Stimulated activated CD4-positive, alpha-beta T cell treated with anti-CD3 and anti-CD28 coated beads, Interleukin-15, amount 100 ng/mL, for 48 hours (primary cell): ENCODE measurements around the gene TRIO.

ENCODE experiments used
- DNase-seq, 2 donors: peaks; one replicate each; pipeline ENCODE4 v3.0.0-alpha.2; 2020; ENCODE audit warnings: low read depth in 2 of 2

TRIO gene

GRCh38 chr5:14225173-14225834 is 82.2 kb downstream of the TRIO start:
- no peak for DNase-seq

DNA sequence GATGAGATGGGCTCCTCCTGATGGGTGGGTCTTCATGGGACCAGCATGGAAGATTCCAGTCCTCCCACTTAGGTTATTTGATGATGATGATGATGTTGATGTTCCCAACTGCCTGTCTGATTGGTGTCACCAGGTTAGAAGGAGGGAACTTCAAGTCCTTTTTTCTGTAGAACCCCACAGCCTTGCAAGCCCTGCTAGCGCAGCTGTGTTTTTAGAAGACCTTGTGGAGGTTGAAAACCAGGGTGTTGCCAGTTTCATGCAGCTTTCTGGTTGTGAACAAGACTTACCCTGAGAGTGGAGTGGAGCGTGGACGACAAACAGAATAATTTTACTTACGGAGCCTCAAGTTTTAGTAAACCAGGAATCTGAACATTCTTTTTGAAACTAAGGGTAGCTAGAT is 83.0 kb downstream of the TRIO start:
- no peak for DNase-seq

- DNase-seq = no peak
Observed at GRCh38 chr5:14226554-14226953, 83.4 kb downstream of the TRIO start.

- DNase-seq = no peak
Observed at GRCh38 chr5:14226992-14227391, 83.8 kb downstream of the TRIO start.

DNA sequence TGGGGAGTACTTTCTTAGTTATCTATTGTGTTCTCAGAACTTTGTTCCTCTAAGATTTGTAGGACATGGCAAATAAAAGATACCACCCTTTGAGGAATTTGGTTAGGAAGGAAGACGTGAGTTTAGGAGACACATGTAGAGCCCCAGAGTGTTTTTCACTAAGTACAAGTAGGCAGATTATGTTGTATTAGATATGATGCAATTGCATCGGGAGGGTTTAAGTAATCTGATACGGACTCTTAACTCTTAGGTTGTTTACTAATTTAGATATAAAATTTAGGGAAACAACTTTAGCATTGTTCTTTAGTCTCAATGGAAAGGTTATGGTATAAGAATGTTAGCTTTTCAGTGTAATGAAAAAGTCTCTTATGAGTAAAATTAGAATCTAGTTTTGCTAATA is 84.4 kb downstream of the TRIO start:
- DNase-seq = no peak

DNA sequence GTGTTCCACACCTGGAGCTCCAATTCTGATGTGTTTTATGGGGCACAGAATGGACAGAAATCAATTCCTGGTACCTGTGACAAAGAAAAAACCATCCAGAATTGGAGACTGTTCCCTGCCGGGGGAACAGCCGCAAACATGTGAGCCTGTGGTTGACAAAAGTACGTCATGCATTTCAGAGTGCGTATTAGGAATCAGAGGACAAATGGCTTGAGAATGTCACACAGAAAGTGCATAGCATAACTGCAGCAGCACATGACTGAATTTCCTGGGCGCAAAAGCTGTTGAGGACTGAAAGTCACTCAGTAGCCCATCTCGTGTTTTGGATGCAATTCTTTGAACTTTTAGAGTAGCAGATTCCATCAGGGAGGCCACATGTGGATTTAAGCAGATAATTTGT is 85.1 kb downstream of the TRIO start:
- DNase-seq = no peak

DNA sequence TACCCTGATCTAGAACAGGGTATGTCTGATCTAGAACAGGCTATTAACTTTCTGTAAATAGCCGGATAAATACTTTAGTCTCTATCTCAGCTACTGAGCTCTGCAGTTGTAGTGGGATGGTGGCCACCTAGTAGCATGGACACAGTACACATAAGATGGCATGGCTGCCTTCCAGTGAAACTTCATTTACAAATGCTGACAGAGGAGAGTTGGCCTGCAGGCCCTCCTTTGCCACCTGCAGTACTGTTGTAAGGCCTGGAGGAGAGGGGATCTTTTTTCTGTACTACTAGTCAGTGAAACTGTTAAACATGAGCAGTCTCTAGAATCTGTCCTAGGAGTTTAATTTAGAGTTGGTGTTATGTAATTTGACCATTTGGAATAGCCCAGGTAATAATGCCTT is 86.0 kb downstream of the TRIO start:
- no peak for DNase-seq

DNA sequence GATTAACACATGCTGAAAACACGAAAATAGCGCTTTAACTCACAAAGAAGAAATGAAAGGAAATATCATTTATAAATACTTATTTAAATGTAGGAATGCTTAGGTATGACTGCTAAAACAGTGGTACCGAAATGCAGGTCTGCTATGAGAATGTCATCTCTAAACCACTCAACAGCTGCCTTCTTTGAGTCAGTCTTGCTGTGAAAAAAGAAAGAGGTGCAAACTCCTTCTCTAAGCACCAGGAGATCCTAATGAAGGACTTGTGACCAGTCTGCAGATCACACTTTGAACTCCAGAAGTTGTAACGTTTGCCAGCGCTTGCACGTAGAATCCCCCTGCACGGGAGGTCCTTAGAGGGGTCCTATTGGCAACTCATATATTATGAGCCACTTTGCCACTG is 86.6 kb downstream of the TRIO start:
- no peak for DNase-seq

- no peak for DNase-seq
Observed at GRCh38 chr5:14231156-14231555, 88.0 kb downstream of the TRIO start.

GRCh38 chr5:14231890-14232289 is 88.7 kb downstream of the TRIO start:
- DNase-seq = no peak

- no peak for DNase-seq
Observed at GRCh38 chr5:14234204-14234603, 91.1 kb downstream of the TRIO start.

DNA sequence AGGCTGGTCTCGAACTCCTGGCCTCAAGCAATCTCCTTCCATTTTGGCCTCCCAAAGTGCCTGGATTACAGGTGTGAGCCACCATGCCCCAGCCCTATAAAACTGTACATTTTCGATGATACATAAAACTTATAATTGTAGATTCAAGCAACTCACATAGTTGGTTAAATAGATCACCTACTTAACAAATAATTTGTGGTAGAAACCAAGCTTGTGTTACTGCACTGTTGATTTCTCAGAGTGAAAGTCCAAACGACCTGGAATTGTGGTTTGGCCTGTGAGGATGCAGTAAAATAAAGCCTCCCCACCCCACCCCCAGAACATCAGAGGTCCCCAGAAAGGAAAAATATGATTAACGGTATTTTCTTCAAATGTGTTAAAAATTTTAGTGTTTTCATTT is 92.7 kb downstream of the TRIO start:
- DNase-seq = no peak

- no peak for DNase-seq
Observed at GRCh38 chr5:14236757-14237156, 93.6 kb downstream of the TRIO start.

GRCh38 chr5:14237317-14238086 is 94.4 kb downstream of the TRIO start:
- no peak for DNase-seq

DNA sequence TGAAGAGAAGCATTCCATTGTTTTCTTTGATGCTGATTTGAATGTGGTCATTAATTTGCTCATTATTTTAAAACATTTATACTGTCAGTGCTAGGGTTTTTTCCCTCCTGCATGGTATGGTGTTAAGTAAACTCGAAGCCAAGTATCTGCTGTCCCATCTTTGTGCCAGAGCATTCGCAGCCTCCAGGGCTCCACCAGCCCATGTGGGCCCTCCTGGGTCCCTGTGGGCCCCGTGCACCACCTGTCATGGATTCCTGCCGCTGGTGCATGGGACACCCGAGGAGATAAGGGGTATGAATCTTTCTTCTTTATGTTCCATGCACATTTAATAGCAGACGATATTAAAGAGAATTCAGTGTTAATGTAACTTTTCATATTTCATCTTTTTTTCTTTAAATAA is 95.1 kb downstream of the TRIO start:
- DNase-seq = no peak

DNA sequence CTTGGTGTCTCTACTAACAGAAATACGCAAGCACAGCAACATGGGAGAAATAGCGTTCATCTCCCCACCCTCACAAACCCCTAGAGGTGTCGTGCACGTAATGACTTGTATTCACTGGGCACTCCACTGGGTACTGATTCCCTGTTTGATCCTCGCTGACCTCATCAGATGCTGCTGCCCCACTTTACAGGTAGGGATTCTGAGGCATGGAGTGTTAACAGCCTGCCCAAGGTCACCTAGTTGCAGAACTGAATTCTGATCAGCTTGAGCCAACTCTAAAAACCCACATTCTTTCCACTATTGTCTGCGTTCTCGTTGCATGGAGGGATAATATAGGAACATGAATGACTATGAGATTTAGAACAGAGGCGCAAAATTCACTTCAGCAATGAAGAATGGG is 96.3 kb downstream of the TRIO start:
- DNase-seq = no peak

- DNase-seq = no peak
Observed at GRCh38 chr5:14239951-14240350, 96.8 kb downstream of the TRIO start.

DNA sequence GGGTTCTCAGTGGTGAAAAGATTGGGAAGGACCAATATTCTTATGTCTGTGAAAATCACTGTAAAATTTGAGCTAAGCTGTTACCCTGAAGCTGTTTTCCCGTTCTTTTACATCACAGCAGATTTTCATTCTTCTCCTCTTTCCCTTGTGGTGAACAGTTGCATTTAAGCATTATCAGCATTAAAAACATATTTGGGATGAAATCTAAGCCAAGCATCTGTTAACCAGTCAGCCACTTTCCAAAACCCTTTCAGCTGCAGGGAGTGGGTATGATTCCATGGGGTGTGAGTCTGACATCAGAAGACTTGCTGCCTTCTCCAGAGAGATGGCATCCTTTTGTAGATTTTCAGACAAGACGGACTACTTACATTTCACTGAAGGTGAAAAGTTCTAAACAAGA is 97.2 kb downstream of the TRIO start:
- no peak for DNase-seq

GRCh38 chr5:14241141-14241540 is 98.0 kb downstream of the TRIO start:
- no peak for DNase-seq

DNA sequence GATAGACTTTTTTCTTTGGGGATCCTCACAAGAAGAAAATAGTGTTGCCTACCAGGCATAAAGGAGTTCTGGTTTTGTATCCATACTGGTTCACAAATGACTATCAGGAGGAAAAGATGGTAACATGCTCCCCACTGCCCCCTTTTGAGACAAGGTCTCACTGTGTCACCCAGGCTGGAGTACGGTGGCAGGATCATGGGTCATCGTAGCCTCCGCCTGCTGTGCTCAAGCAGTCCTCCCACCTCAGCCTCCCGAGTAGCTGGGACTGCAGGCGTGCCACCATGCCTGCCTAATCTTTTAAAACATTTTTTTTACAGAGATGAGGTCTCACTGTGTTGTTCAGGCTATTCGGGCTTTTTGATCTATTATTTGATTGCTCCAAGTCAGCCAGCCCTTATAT is 99.3 kb downstream of the TRIO start:
- DNase-seq = no peak

- DNase-seq = no peak
Observed at GRCh38 chr5:14242871-14243383, 99.8 kb downstream of the TRIO start.

- DNase-seq = no peak
Observed at GRCh38 chr5:14243766-14244165, 100.6 kb downstream of the TRIO start.

DNA sequence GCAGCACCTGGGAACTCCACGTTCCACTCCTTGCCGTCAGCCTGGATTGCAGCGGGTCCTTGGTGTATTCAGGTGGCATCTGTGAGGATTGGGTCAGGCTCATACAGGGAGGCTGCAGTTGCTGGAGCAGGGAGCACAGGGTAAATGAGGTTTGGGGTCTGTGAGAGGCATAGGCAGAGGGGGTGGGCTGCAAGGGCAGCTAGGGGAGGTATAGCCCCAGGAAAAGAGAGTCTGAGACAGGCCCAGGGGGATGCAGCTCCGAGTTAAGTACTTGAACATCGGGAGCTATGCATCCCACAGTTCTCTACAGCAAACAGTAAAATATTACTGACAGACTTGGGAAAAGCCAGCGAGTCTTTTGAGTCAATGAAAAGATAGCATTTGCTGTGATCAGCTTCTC is 101.6 kb downstream of the TRIO start:
- no peak for DNase-seq
